Suppressor macrophage (primary cell): Measurements from ENCODE around the gene LASP1NB.

Source experiments
- DNase-seq, 4 experiments: peaks; one replicate each; pipeline ENCODE4 v3.0.0-alpha.2; 2020 to 2022

The LASP1NB gene

DNA sequence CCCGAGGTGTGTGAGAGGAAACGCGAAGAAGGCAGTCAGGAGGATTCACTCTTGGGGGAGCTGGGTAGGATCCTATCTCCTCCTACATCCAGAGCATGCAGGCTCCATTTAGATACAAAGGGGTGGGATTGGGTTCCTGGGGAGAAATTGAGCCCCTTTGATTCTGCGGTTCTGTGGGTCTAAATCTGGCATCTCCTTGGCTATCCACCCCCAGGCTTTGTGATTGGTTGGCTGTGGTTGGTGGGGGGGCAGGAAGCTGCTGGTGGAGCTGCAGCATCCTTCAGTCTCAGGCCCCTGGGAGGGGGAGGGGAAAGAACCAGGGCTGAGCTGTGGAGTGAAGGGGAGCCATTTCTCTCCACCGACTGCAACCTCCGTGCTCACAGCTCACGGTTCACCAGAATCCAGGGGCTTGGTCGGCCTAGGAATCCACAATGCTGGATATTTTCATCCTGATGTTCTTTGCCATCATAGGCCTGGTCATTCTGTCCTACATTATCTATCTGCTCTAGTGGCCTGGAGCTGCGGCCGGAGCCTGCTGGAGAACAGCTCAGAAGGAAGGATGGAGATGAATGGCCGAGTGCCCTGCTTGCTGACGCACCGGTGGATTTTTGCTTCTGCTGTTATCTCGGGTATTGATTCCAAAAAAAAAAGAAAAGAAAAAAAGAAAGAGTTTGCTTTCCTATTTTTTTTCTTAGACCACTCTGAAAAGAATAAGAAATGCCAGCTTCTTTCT lies at the start of gene LASP1NB:
Gene LASP1NB (plus strand): TSS at position 352 of the 733 bp plus-strand sequence.
- DNase-seq = no peak

DNA sequence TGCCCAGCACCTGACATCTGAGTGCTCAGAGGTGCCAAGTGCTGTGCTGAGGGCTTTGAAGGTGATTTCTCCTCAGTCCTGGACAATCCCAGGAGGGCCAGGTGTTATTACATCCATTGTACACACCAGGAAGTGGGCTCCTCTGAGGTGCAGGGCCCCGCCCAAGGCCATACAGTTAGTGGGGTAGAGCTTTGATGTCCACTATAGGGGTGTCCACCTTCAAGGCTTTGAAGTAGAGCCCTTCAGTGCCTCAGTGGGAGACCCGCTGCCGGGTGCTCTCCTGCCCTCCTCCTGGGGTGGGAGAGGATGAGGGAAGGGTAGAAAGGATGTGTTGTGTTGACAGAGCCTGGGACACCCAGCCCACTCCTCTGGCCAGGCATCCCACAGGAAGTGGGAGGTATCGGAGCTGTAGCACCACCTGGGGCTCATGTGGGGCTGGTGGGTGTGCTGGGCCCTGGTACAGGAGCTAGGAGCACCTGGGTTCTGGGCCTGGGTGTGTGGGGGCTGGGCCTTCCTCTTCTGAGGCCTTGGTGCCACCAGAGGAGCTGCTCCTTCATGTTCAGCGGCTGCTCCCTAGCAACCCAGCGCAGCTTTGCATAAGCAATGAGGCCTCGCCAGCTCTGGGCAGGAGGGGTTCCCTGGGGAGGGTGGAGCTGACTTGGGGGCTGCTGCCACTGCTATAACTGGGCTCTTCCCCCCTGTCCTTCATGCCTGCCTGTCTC lies 48.1 kb upstream of the LASP1NB start:
- no peak for DNase-seq

DNA sequence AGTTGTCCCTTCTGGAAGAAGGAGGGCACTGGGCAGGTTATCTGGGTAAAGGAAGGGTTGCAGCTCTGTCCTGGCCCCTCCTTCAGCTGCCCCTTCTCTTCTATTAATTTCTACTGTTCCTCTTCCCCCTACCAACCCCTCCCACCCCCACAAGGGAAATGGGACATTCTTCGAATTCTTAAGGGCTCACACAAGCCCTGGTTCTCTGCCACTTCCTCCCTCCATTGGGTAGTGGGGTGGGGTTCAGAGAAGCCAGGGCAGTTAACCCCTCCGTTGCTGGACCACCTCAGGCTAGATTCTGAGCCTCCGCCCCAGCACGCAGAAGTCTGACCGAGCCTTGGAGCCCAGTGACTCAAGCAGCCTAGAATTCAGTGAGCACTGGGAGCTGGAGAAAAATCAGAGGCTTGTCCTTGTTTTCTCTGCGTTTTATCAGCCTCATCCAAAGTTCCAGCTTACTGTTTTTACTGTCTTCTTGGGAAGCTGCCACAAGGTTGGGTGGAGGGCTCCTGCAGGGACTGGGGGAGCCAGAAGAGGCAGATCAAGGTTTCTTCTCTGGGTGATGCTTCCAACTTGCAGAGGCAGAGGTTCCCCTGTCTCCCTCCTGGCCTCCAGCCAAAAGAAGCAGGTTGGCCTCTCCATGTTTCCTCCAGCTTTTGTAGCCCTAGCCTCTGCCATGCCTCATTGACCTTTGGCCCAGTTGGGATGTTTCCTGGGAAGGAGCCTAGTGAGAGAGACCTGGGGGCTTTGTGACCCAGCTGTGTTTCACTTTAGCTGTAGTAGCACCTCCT lies 45.3 kb upstream of the LASP1NB start:
- DNase-seq = peak in 2 of 4 experiments; percentile 41 to 54

DNA sequence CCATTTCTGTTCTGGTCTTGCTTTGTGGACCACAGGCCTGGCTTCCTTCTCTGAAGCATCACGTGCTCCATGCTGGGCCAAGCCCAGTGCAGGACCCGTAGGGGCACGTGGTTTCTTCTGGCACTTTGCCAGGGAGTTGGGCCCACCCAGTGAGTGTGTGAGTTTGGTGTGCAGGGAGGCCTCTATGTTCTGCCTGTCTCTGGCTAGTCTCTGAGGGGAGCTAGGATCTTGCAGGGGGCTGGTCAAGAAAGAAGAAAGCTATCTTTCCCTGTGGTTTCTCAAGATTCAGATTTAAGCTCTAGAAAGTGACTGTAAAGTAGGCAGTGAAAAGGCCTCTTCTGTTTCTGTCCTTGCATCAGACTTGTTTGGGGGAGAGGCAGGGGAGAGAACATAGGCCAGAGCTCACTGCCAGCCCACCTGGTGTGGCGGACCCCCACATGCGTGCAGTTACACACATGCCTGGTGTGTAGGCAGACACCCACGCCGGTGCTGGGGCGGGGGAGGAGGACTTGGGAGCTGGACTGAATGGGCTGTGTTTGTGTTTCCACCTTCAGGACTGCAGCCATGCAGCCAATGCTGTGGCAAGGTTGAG lies 43.7 kb upstream of the LASP1NB start:
- DNase-seq = peak; percentile 54 to 86 (median 78)

DNA sequence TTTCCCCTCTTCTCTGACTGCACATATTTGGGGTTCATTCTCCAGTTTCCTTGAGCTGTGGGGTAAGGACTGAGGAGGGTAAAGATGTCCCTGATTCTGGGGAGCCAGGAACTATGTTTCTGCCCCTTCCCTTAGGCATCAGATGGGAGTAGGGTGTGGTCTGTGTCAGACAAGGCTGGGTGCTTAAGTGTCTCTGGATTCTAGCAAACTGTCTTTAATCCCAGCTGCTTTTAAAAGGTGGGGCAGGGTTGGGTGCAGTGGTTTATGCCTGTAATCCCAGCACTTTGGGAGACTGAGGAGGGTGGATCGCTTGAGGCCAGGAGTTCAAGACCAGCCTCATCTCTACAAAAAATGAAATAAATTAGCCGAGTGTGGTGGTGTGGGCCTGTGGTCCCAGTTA lies 42.5 kb upstream of the LASP1NB start:
- DNase-seq = no peak

DNA sequence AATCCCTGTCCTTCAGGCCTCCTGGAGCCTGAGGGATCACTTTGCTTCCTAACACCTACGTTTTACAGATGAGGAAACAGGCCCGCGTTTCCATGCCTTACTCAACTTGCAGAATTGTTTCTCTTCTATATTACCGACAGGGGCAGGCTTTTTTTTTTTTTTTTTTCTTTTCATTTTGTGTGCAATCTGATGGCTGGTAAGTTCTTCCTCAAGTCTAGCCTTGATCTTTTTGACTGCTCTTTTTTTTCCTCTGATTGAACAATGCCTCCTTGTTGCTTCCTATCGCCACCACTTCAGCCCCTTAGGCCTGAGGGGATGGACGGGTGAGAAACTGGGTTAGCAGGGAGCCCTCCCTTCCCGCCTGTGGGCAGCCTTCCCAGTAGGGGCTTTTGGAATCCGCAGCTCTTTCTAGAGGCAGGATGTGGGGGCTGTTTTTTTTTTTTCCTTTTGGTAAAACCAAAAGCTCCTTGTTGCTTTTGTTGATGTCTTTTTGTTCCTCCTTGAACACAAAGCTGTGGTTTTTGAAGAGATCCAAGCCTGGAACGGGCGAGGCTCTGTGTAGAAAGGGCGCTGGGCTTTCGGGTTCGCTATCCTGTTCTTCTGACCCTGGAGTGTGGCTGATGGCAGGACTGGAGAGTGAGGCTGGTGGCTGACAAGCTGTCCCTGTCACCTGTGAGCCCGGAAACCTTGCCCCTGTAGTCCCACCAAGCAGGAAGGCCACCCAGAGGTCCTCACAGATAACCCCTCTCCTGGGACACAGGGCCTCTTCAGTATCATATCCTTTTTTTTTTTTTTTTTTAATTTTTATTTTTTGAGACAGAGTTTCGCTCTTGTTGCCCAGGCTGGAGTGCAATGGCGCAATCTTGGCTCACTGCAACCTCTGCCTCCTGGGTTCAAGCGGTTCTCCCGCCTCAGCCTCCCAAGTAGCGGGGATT lies 41.6 kb upstream of the LASP1NB start:
- DNase-seq = peak; percentile 63 to 79 (median 74)

DNA sequence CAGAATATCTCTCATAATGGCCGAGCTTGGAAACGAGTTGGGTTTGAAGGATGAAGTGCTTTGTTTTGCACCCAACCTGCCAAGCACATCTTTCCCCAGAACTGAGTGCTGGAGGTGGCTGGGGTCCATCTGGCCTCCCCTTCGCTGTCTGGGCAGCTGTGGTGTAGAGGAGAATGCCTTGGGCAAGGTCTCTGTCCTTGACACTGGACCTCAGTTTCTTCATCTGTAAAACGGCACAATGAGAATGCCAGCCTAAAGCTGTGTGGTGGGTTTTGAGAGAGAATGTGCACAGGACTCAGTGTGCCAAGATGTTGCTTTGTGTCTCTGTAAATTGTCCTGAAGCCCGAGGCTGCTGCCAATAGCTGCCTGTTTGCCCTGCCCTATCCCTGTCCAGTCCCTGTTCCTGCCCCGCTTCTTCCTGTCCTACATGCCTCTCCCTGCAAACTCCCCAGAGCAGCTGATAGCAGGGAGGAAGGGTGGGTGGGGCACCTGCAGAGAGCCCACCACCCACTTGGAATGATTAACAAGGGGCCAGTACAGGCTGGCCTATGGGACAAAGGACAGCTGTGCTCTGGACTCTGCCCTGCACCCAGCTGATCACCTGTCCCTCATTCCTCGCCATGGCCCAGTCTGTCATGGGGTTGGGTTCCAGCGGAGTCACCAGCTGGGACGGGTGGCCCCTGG lies 40.2 kb upstream of the LASP1NB start:
- no peak for DNase-seq

DNA sequence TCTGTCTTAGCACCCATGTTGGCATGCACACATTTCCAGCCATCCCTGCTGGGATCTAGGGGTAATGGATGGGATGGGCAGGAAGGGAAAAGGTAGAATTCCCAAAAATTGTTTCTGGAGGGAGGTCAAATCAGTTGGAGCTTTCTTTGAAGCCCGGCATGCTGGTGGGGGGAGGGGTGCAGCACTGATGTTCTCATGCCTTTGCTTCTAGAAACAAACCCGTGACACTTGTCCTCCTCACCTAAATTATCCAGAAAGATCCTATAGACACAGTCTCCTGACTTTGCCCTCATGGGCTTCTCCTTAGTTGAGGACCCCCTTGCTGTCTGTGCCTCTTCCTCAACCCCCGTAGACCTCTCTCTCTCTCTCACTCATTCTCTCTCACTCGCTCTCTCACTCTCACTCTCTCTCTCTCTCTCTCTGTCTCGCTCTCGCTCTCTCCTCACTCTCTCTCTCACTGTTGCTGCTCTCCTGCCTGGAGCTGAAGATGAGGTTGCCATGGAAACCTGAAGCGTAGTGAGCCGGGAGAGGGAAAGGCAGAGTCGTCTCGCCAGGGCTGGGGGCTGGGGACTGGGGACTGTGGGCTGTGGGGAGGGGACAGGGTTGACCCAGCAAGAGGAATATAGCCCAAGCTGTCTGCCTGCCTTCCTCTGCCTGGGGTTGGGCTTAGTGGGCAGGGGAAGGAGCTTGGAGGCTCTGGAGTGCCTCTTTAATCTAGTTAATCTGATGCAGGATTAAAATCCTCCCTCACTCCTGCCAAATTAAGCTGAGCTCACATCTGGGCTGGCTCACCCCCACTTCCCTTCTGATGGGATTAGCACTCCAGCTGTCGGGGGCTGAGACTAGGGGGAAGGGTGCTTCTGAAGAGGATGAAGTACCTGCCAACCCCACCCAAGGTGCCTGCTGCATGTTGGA lies 39.4 kb upstream of the LASP1NB start:
- DNase-seq = no peak

DNA sequence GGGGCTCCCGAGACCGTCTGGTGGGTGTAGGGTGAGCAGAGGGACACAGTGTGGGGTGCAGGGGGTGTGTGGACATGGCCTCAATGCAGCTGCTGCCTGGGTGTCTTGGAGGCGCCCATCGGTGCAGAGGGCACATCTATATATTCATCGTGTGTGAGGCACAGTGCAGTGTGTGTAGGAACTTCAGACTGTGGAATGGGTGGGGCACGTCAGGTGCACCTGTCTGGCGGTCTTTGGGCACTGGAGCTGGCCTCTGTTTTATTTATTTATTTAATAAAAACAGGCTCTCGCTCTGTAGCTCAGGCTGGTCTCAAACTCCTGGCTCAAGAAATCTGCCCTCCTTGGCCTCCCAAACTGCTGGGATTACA lies 38.8 kb upstream of the LASP1NB start:
- no peak for DNase-seq

DNA sequence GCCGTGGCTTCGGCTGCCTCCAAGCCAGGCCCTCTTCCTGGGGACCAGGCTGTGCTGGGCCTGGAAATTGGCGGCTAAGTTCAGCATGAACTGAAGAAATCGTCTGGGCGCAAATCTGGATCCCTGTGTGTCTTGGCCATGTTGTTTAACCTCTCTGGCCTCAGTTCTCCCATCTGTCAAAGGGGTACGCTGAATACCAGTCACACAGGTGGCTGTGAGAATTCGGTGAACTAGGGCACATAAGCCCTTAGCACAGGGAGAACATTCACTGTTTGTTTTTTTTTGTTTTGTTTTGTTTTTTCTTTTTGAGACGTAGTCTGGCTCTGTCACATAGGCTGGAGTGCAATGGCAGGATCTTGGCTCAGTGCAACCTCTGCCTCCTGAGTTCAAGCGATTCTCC lies 36.6 kb upstream of the LASP1NB start:
- no peak for DNase-seq

DNA sequence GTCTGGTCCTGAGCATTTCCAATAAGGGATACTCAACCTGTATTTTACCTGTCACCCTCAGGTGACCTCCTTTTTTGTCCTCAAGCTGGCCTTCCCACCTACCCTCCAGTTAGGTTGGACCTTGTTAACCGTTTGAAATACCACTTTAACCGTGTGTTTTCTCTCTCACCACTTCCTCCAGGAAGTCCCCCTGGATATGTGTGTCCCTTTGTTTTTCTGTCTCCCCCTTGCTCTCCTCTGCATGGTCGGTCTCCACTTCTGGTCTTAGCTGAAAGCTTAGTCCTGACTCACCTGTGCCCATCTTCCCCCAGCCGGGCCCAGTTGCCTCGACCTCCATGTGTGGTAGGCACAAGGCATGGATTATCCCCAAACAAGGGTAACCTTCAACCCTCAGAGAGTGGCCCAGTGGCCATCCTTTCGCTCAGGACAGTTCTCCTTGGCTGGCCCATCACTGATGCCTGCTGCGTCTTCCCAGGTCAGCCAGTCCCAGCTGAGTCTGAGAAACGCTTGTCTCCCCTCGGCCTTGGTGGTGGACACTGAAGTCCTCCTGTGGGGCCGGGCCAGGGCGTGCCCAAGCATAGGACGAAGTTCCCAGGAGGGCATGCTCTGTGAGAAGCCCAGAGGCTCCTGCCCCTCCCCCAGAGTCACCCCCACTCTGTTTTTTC lies 35.5 kb upstream of the LASP1NB start:
- DNase-seq = no peak

DNA sequence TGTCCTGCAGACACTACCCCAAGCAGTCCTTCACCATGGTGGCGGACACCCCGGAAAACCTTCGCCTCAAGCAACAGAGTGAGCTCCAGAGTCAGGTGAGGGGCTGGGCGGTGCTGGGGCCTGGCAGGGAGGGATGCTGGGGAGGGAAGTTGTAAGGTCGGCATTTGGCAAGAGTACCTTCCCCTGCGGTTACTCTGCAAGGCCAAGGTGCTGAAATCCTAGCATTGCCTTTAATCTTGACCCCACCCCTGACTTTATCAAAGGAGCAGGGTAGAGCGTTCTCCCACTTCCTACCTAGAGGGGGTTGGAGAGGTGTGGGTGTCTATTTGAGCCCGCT lies 35.0 kb upstream of the LASP1NB start:
- DNase-seq = no peak

DNA sequence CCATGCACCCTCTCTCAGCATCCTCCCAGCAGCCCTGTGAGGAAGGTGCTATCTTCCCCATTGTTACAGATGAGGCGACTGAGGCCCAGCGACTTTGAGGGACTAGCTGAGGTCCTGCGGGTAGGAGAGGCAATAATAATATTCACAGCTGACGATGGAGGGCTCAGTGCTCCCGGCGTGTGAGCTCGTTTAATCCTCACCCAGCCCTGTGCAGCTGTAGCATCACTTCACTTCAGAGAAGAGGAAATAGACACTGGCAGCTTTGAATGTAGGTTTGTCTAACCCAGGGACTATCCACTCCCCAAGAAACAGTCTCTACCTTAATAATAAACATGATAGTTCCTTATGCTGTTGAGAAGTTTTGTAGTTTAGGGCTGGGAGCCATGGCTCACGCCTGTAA lies 34.0 kb upstream of the LASP1NB start:
- no peak for DNase-seq

DNA sequence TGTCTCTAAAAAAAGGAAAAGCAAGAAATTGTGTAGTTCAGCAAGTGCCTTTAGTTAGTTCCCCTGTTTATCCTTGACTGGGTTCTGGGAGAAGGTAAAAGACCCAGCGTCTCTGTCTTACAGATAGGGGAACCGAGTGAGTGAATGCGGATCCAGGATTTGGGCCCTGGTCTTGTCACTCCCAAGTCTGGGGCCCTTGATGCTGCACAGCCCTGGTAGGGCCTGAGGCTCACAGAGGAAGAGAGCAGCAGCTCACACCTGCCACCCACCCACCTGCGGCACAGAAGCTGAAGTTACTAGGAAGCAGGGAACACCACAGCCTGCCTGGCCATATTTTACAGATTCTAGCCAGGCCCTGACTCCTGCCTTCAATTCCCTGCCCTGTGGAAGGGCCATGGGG lies 33.3 kb upstream of the LASP1NB start:
- no peak for DNase-seq

DNA sequence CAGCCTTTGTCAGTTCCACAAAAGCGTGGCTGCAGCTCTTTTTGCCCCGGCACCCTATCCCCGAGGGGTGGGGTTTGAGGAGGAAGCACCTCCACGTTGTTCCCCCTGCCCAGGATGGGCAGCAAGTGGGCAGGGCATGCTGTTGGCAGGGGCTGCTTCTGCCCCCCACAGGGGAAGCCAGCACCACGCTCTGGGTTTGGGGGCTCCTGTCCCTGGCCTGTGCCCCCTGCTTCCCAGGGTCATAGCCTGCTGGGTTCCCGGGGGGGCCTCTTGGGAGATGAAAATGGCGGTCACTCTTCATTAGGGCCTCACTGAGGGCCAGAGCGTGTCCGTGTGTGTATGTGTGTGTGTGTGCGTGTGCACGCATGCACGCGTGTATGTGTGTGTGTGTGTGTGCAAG lies 32.8 kb upstream of the LASP1NB start:
- no peak for DNase-seq

DNA sequence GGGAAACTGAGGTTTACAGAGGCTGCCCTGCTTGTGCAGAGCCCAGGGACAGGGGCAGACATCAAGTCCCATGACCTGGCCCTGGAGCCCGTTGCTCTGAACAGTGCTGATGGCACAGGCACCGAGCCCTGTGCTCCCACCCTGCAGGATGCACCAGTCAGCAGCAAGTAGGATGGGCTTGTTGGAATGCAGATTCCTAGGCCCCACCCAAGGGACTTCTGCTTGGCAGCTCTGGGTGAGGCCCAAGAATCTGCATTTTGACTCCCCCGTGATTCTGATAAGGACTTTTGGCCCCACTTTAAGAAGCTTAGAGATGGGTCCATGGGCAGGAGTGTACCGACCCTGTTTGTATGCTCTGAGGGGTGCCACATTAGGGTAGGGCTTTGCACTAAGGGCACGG lies 32.3 kb upstream of the LASP1NB start:
- DNase-seq = peak in 2 of 4 experiments; percentile 34 to 47

DNA sequence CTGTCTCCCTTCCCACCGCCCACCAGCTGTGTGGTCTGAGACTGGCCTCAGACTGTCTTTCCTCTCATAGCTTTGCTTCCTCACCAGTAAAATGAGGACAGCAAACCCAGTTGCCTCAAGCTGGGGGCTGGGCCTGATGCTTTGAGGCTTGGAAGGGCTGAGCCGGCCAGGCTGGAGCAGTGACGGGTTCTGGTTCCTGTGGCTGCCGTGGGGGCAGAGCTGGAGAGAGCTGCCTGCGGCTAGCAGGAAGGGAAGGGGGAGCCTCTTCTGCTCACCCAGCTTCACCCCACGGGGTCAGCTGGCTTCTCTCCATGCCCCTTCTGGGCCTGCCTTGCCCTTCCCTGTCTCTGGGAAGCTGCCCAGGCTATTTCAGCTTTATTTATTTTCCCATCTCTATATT lies 31.8 kb upstream of the LASP1NB start:
- DNase-seq = peak; percentile 90 to 95 (median 94)

DNA sequence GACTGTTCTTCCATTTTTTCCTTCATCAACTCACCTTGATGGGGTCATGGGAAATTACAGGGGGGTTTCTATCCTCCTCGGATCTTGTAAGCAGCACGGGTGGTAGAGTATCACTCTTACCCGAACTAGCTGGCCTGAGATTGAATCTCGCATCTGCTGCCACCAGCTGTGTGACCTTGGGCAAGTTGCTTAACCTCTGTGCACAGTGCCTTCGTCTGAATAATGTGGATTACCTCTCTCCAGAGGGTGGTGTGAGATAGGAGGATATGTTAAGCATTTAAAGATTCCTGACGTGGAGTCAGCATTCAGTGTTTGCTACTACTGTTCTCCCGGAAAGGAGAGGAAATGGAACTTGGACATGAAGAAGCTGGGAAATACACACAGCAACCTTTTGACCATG lies 31.1 kb upstream of the LASP1NB start:
- DNase-seq = no peak

DNA sequence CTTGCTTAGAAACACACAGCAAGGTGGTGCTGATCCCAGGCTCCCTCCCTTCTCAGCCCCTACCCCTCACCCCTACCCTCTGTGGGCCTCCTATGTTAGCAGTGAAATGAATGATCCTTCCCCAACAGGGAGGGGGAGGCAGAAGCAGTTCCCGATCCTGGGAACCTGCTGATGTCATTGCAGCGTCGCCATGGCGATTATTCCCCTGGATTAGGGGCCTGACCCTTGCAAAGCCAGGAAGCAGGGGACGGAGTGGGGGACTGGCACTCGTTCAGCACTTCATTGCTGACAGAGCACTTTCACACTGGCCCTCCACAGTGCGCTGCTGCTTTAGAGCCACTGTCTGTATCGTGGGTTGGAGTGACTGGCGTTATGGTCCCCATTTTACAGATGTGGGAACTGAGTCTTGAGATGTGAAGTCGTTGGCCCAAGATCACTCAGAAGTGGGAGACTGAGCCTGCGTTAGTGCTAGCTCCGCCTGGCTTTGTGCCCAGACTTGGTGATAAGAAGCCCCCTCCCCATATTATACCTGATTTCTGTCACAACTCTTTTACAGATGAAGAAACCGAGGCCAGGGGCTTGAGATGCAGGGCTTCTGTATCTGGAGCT lies 29.0 kb upstream of the LASP1NB start:
- DNase-seq = peak in 2 of 4 experiments; percentile 35 to 44
